HG02571 (cell line): ENCODE data around the gene SRP14.
"Not testable (repeated sequence)": the region's sequence is repeated elsewhere in the genome, so short reads cannot be mapped to it uniquely, and the experiment has no call there.

Experiments
- ATAC-seq: cut with Tn5 transposase; IDR thresholded peaks from one replicate; pipeline ENCODE4 v1.9.1; 2021; ENCODE audit warnings: mild to moderate bottlenecking, moderate library complexity; ENCODE audit not compliant: unreplicated experiment

Gene SRP14

GRCh38 chr15:40051616-40052415 is 12.8 kb upstream of the SRP14 start:
- ATAC-seq, result no peak

- no peak for ATAC-seq
Measured at GRCh38 chr15:40050788-40051470, 11.9 kb upstream of the SRP14 start.

GRCh38 chr15:40048926-40049475 is 10.0 kb upstream of the SRP14 start:
- ATAC-seq, result no peak

GRCh38 chr15:40048211-40048792 is 9.3 kb upstream of the SRP14 start:
- no peak for ATAC-seq

- peak; percentile 55 for ATAC-seq
Measured at GRCh38 chr15:40047415-40048210, 8.6 kb upstream of the SRP14 start.

GRCh38 chr15:40046721-40047414 is 7.9 kb upstream of the SRP14 start:
- no peak for ATAC-seq

- ATAC-seq, result no peak
Measured at GRCh38 chr15:40045572-40046217, 6.7 kb upstream of the SRP14 start.

GRCh38 chr15:40044717-40045571 is 6.0 kb upstream of the SRP14 start:
- ATAC-seq, result peak; percentile 66

GRCh38 chr15:40043927-40044716 is 5.1 kb upstream of the SRP14 start:
- ATAC-seq, result no peak

GRCh38 chr15:40042791-40043320 is 3.9 kb upstream of the SRP14 start:
- no peak for ATAC-seq

- no peak for ATAC-seq
Measured at GRCh38 chr15:40040770-40041169, 1.8 kb upstream of the SRP14 start.

- no peak for ATAC-seq
Measured at GRCh38 chr15:40040293-40040635, 1.3 kb upstream of the SRP14 start.

- ATAC-seq, result no peak
Measured at GRCh38 chr15:40038275-40038637, 725 bp downstream of the SRP14 start.

GRCh38 chr15:40037721-40038120 is 1.3 kb downstream of the SRP14 start:
- no peak for ATAC-seq

GRCh38 chr15:40035182-40035581 is 3.8 kb downstream of the SRP14 start:
- ATAC-seq, result not testable (repeated sequence)

GRCh38 chr15:40034186-40034946 is 4.6 kb downstream of the SRP14 start:
- ATAC-seq, result no peak

- no peak for ATAC-seq
Measured at GRCh38 chr15:40032125-40032839, 6.7 kb downstream of the SRP14 start.
